GM12878 (cell line): ENCODE data around the gene CDCP2. TPM values are rescaled to one million over a fixed set of nuclear protein-coding genes. Genes with fewer than 3 reads are reported as not detected.

Experiments
- ATAC-seq: fragments of 200-7000 bp; cut with Tn5 transposase; 3 replicates; pipeline ENCODE4 v1.9.1; 2020; ENCODE audit warnings: mild to moderate bottlenecking, moderate library complexity
- BruUV-seq: library from RNA; stranded (reverse); fragments of 400-500 nt; replicated peaks from 2 replicates; lab custom pipeline; 2021; lab: Mats Ljungman, UMichigan
- CTCF ChIA-PET: fragments of 300-600 bp; sonication (Branson Sonifier 250); formaldehyde crosslinking; extraction: SDS; loops from one replicate; lab custom pipeline; 2021; ENCODE audit warnings: inconsistent platforms; lab: Yijun Ruan, JAX
- POLR2A ChIA-PET: fragments of 350-600 bp; formaldehyde crosslinking; extraction: SDS; loops from one replicate; lab custom pipeline; 2021; ENCODE audit warnings: inconsistent platforms; lab: Charles Lee
- RAD21 ChIA-PET: fragments of 300-600 bp; sonication (Branson Sonifier 250); formaldehyde crosslinking; loops from one replicate; lab custom pipeline; 2023; ENCODE audit warnings: antibody characterized with exemption; ENCODE audit not compliant: unreplicated experiment; lab: Charles Lee
- SMC1A ChIA-PET: fragments of 300-600 bp; sonication (Branson Sonifier 250); formaldehyde crosslinking; loops from one replicate; lab custom pipeline; 2023; ENCODE audit not compliant: unreplicated experiment, uncharacterized antibody; lab: Charles Lee
- DNase-seq: peaks from one replicate; pipeline ENCODE4 v3.0.0-alpha.2; 2011; ENCODE audit warnings: low read depth, low spot score
- FAIRE-seq: peaks from 3 replicates; lab custom pipeline; 2011; peaks lifted over from hg19 to GRCh38; lab: Jason Lieb, UNC
- H2AFZ ChIP-seq: 2 replicates; pipeline ENCODE4 v1.6.0; 2011; ENCODE audit warnings: low read depth, low read length, control low read depth; ENCODE audit not compliant: control insufficient read depth
- H3K27ac ChIP-seq: 2 replicates; pipeline ENCODE4 v1.5.1; 2011; ENCODE audit warnings: control low read depth; ENCODE audit not compliant: control insufficient read depth, insufficient read depth
- H3K27me3 ChIP-seq, 2 experiments: replicated peaks in 1 of 2; 2 replicates each; pipeline versions ENCODE4 v1.6.0 to v1.6.1; 2011; ENCODE audit warnings: low read length in 1 of 2; ENCODE audit not compliant: control insufficient read depth in 2 of 2, insufficient read depth in 2 of 2
- H3K36me3 ChIP-seq, 2 experiments: 2 replicates each; pipeline ENCODE4 v1.5.1; 2011; ENCODE audit warnings: low read length in 1 of 2; ENCODE audit not compliant: control insufficient read depth in 2 of 2, insufficient read depth in 2 of 2
- H3K4me1 ChIP-seq: 2 replicates; pipeline ENCODE4 v1.6.1; 2011; ENCODE audit warnings: mild to moderate bottlenecking, low read length, moderate library complexity, mixed read lengths; ENCODE audit not compliant: control insufficient read depth, insufficient read depth
- H3K4me2 ChIP-seq: 2 replicates; pipeline ENCODE4 v1.6.0; 2011; ENCODE audit warnings: control low read depth; ENCODE audit not compliant: control insufficient read depth, insufficient read depth
- H3K4me3 ChIP-seq: fragments of 200-600 bp; sonication (generic); 2 replicates; pipeline ENCODE4 v1.5.1; 2016
- H3K79me2 ChIP-seq: 2 replicates; pipeline ENCODE4 v1.6.0; 2011; ENCODE audit warnings: low read length; ENCODE audit not compliant: control insufficient read depth, insufficient read depth
- H3K9ac ChIP-seq: 2 replicates; pipeline ENCODE4 v1.8.0; 2011; ENCODE audit warnings: low read length, control low read depth, mixed read lengths; ENCODE audit not compliant: control insufficient read depth, insufficient read depth
- H3K9me3 ChIP-seq: replicated peaks from 3 replicates; pipeline ENCODE4 v1.5.1; 2011; ENCODE audit warnings: mild to moderate bottlenecking, low read length; ENCODE audit not compliant: control insufficient read depth, insufficient read depth
- H4K20me1 ChIP-seq: 2 replicates; pipeline ENCODE4 v1.6.0; 2011; ENCODE audit not compliant: control insufficient read depth, insufficient read depth
- BRCA1 ChIP-seq: IDR thresholded peaks from 2 replicates; pipeline ENCODE4 v1.6.1; 2011; ENCODE audit warnings: low read depth, low read length, improper control_type of control experiment
- NFYB ChIP-seq: IDR thresholded peaks from 2 replicates; pipeline ENCODE4 v1.6.1; 2011; ENCODE audit warnings: low read depth, mild to moderate bottlenecking, low read length, improper control_type of control experiment, moderate library complexity; ENCODE audit not compliant: insufficient read depth
- TCF7 ChIP-seq: IDR thresholded peaks from 2 replicates; pipeline ENCODE4 v1.6.1; 2014; ENCODE audit warnings: antibody characterized with exemption, borderline replicate concordance
- ZBTB40 ChIP-seq: fragments of 450-650 bp; IDR thresholded peaks from 2 replicates; pipeline ENCODE4 v1.6.1; 2016; ENCODE audit warnings: mild to moderate bottlenecking, moderate library complexity, borderline replicate concordance
- ZSCAN29 ChIP-seq: fragments of 450-650 bp; IDR thresholded peaks from 2 replicates; pipeline ENCODE4 v1.6.1; 2017; ENCODE audit warnings: mild to moderate bottlenecking, moderate library complexity
- WGBS: methylation state at CpG from one replicate; pipeline ENCODE4 v1.1.6; 2016; ENCODE audit warnings: low lambda C conversion rate; ENCODE audit not compliant: insufficient replicate concordance, insufficient coverage; ENCODE audit errors: missing lambda C conversion rate; 5-methylcytosine and 5-hydroxymethylcytosine counted together
- in situ Hi-C: fragments of 300-500 bp; cut with MboI; formaldehyde crosslinking; loops from 9 replicates; pipeline ENCODE4 v1.14.3; 2018; ENCODE audit warnings: mixed read lengths
- intact Hi-C: fragments of 100-400 bp; cut with micrococcal nuclease; formaldehyde crosslinking; loops from one replicate; pipeline ENCODE4 v1.14.2; 2022; ENCODE audit not compliant: unreplicated experiment
- polyA plus RNA-seq, 11 experiments: library from polyadenylated mRNA; depleted of rRNA in 4 of 11; unstranded in 6 of 11; stranded (reverse) in 5 of 11; fragments of >200 nt; fragmentation: Nextera tagmentation in 4 of 11; fragmentation: Illumina TruSeq in 1 of 11; extraction: Ambion mirVana in 4 of 11; extraction: Trizol in 1 of 11; gene quantifications; 1 replicate in 1 of 11; 2 replicates in 10 of 11; pipeline versions ENCODE4 v1.2.1 to v1.2.3, GENCODE V29; 2011 to 2016; ENCODE audit warnings: inconsistent platforms in 2 of 11, missing spikeins in 2 of 11, low read depth in 1 of 11
- total RNA-seq, 4 experiments: library from RNA; depleted of rRNA in 3 of 4; stranded (reverse); fragments of >200 nt in 3 of 4; fragmentation: Illumina TruSeq in 1 of 4; extraction: Trizol in 1 of 4; gene quantifications; 2 replicates each; pipeline versions ENCODE4 v1.2.1 to v1.2.3, GENCODE V29; 2013 to 2021

Gene CDCP2
- total and polyA plus RNA-seq, 10 of the 15 experiments (the other 5 are each of a cell fraction or from before 2014, with no cell fraction given) = 0.06 TPM; not detected in 9

- H3K27ac ChIP-seq = no peak overlapping the region
- intact Hi-C loops = no loop called here
- no peaks in the 10 kb centered on the region for H3K36me3 ChIP-seq
- H3K4me3 ChIP-seq = no peak overlapping the region
- ChIA-PET RAD21 (interaction anchor here (1.4 kb wide), 1 partner anchor 371 kb away, joined by 4 read pairs; no protein-coding TSS in a partner anchor), POLR2A (no interaction called here), CTCF (interaction anchor here (0.9 to 1.3 kb wide), 3 partner anchors 19 to 371 kb away, joined by 3 to 4 read pairs (median 3); no protein-coding TSS in a partner anchor), SMC1A (interaction anchor here (0.6 kb wide), 1 partner anchor 512 kb away, joined by 3 read pairs; no protein-coding TSS in a partner anchor)
- ATAC-seq = no peak
- no peaks in the 10 kb centered on the region for H3K9me3 ChIP-seq
- no peaks in the 10 kb centered on the region; a peak in 1 of 4 replicates for H3K27me3 ChIP-seq
- H2AFZ ChIP-seq = no peak overlapping the region
- H3K79me2 ChIP-seq = no peaks in the 10 kb centered on the region
- no peak overlapping the region for H3K4me2 ChIP-seq
- H3K4me1 ChIP-seq = no peaks in the 10 kb centered on the region
- BruUV-seq = no TSS peak
- no peaks in the 10 kb centered on the region; the same call in 1 of the 2 replicates for H4K20me1 ChIP-seq
- no peak for FAIRE-seq
- 51% methylated on average over 11 of the region's 11 CpGs for WGBS
- in situ Hi-C loops = no loop called here
- no peak for DNase-seq
- TF ChIP-seq ZSCAN29 (no peak), TCF7 (no peak), NFYB (no peak), ZBTB40 (no peak), BRCA1 (no peak)
- no peak overlapping the region for H3K9ac ChIP-seq
Observed at GRCh38 chr1:54117815-54118563, 34.8 kb downstream of the CDCP2 start.
